ENCODE measurements around the gene ZC3H12D. TPM values are rescaled to one million over a fixed set of nuclear protein-coding genes. Genes with fewer than 3 reads are reported as not detected.

ZC3H12D gene
- total RNA-seq: under 0.01 TPM in 2 replicates

DNA sequence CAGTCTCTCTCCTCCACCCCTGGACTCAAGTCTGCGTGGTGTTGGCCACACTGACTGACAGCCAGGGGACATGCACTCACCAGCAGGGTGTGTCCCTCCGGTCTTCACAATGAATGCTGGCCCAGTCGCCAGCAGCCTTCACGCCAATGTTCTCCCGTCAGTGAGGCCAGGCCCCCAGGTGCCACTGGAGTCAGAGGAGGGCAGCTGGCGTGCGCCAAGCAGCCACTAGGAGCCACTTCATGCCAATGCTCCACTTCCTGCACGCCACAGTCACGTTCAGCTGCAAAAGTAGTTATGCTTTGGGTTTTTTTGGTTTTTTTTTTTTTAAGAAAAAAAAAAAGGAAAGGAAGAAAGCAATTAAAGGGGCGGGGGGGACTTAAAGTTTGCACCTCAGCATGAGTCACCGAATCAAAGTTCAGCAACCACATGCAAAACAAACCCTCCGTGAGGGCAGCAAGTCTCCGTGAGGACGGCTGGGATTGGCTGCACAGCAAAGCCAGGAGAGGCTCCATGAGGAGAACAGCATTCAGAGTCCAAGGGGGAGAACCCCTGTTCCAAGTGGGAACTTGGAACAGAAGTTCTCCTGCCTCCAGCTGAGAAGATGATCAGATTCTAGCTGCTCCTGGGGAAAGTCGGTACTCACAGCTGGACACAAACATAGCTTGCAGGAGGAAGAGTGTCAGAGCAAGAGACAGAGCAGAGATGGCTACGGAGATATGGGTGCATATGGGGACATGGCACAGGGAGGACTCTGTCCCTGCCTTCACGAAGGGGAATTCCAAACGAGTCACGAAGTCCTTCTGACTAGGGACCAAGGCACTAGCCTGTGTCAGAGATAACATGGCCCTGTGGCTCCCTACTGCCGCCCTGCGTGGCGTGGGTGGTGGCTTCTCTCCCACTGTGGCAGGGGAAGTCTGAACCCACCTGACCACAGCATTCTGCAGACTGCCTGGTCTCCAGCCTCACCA, at the start of gene ZC3H12D:
ZC3H12D (minus strand) TSS at position 282 of the 968 bp plus-strand sequence. CDS start 10,471 bp downstream, outside the sequence.

DNA sequence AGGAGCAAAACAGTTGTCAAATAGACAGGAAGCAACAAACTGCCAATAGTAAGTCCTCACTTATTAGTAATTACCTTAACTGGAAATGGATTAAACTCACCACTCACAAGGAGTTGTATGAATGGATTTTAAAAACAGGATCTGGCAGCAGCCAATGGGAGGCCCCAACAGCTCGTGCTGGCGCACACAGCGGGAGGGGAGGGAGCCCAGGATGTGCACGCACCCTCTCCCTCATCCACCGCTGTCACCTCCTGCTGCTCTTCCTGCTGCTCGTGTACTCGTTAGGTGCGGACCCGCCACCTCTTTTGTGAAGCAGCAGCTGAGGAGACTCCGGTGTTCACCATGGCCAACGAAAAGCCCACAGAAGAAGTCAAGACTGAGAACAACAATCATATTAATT, 84.8 kb downstream of the ZC3H12D start, which contains the start of gene SUMO4:
SUMO4 (plus strand) TSS at position 213 of the 400 bp plus-strand sequence; CDS start at position 343, 130 bp downstream.

Other genes with a start within 250 kb of the ZC3H12D start
- gene TAB2, start 167.3 kb downstream of the ZC3H12D start, total RNA-seq: 11.1 and 16.3 TPM in 2 replicates
- 0.58 and 1.1 TPM in 2 replicates for gene SUMO4, start 84.8 kb downstream of the ZC3H12D start, total RNA-seq
- 36.4 and 42.8 TPM in 2 replicates for gene PPIL4, start 61.0 kb upstream of the ZC3H12D start, total RNA-seq
- 48.9 and 111 TPM in 2 replicates for gene GINM1, start 81.4 kb upstream of the ZC3H12D start, total RNA-seq
- 28.0 and 31.0 TPM in 2 replicates for gene KATNA1, start 163.7 kb upstream of the ZC3H12D start, total RNA-seq
- gene LATS1, start 233.1 kb upstream of the ZC3H12D start, total RNA-seq: 6.2 and 7.7 TPM in 2 replicates

All from regular cardiac myocyte (primary cell).